Measurements from ENCODE around the gene RHEB.

- TF ChIP-seq POLR2A (IDR thresholded peaks at IDR 0.05), result no peak
- TF ChIP-seq CTCF (IDR thresholded peaks at IDR 0.05), result no peak
Observed at GRCh38 chr7:151453326-151453791, 66.3 kb downstream of the RHEB start.

Data from heart left ventricle (tissue), 13 donors.